Stimulated activated effector memory CD8-positive, alpha-beta T cell treated with anti-CD3 and anti-CD28 coated beads, Interleukin-12 subunit alpha, Interleukin-12 subunit beta, amount 100 ng/mL, for 72 hours (primary cell): ENCODE results near the gene ATG4C.

Source experiments
- ATAC-seq: fragments of 150-1000 bp; cut with Tn5 transposase; 2 replicates; pipeline ENCODE4 v1.10.0; 2021
- DNase-seq, 2 donors: peaks; one replicate each; pipeline ENCODE4 v3.0.0; 2021 to 2022; ENCODE audit warnings: low spot score in 2 of 2
- H3K27ac Mint-ChIP-seq: one replicate; pipeline ENCODE4 v1.8.0; 2022; ENCODE audit warnings: mild to moderate bottlenecking, mixed read lengths
- H3K36me3 Mint-ChIP-seq: one replicate; pipeline ENCODE4 v1.8.0; 2022; ENCODE audit warnings: mild to moderate bottlenecking, mixed read lengths
- H3K4me1 Mint-ChIP-seq: one replicate; pipeline ENCODE4 v1.8.0; 2022; ENCODE audit warnings: mixed read lengths
- H3K4me3 Mint-ChIP-seq: one replicate; pipeline ENCODE4 v1.8.0; 2022; ENCODE audit warnings: mild to moderate bottlenecking, mixed read lengths
- H3K9me3 Mint-ChIP-seq: one replicate; pipeline ENCODE4 v1.8.0; 2022; ENCODE audit warnings: mixed read lengths

The ATG4C gene

DNA sequence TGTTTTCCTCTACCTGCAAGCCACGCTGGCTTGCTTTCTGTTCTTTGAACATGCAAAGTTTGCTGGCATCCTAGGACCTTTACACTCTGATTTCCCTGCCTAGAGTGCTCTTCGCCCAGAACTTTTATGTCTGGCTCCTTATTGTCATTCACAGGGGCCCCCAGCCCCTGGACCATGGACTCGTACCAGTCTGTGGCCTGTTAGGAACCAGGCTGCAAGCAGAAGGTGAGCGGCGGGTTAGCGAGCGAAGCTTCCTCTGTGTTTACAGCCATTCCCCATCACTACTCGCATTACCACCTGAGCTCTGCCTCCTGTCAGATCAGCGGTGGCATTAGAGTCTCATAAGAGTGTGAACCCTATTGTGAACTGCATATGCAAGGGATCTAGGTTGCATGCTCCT, 73.0 kb downstream of the ATG4C start:
- H3K4me1 Mint-ChIP-seq: no peaks in the 10 kb centered on the region
- no peak overlapping the region for H3K4me3 Mint-ChIP-seq
- H3K36me3 Mint-ChIP-seq: peaks cover 12% of the 10 kb centered on the region
- ATAC-seq (no peak), DNase-seq (no peak)
- no peaks in the 10 kb centered on the region for H3K9me3 Mint-ChIP-seq
- no peak overlapping the region for H3K27ac Mint-ChIP-seq

DNA sequence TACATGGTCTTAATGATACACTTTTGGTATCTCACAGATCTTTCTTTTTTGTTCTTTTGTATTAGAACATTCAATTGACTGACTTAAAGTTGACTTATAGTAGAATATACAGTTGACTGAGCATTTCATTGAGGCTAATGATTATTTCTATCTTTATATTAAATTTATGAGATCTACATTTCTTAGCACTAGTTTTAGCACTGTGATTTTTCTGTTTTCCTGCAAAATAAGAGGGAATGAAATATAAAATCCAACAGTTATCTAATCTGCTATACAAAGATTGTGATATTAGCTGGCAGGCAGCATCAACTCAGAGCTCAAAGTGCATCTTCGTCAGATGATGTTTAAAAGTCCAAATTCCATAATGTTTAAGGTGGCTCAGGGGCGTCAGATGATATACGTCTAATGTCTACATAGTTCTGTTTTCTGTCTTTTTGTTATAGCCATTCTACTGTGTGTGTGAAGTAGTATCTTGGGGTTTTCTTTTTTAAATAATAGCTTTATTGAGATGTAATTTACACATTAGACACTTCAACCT, 85.4 kb downstream of the ATG4C start:
- Mint-ChIP-seq H3K27ac (no peak overlapping the region), H3K9me3 (no peaks in the 10 kb centered on the region), H3K4me1 (no peaks in the 10 kb centered on the region), H3K4me3 (no peak overlapping the region), H3K36me3 (no peaks in the 10 kb centered on the region)
- DNase-seq (no peak), ATAC-seq (no peak)

DNA sequence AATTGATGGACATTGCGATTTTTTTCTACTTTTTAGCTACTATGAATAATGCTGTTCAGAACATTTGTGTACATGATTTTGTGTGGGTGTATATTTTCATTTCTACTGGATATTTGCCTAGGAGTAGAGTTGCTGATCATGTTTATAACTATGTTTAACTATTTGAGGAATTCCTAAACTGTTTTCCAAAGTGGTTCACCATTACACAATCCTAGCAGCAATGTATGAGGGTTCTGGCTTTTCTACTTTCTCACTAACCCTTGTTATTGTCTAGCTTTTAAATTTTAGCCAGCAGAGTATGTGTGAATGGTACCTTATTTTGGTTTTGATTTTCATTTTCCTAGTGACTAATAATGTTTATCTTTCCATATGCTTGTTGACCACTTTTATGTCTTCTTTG, 86.2 kb downstream of the ATG4C start:
- ATAC-seq: no peak
- no peaks in the 10 kb centered on the region for H3K4me1 Mint-ChIP-seq
- H3K4me3 Mint-ChIP-seq: no peak overlapping the region

DNA sequence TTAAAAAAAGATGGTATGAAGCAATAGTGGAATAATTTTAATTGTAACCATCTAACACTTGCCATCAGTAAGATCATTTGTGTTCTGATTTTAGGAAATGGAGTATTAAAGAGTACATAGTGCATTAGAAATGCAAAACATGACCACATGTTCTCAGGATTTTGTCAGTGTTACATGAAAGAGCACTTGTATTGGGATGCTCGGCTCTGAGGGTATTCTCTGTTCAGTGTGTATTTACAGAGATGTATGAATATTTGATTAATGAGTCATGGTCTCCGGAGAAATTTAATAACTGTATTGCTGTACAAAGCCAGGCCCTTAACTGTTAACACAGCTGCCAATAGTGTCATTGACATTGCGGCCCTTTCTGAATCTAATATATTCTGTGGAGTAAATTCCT, 91.7 kb downstream of the ATG4C start:
- no peak overlapping the region for H3K27ac Mint-ChIP-seq
- DNase-seq (no peak), ATAC-seq (no peak)
- no peak overlapping the region for H3K4me3 Mint-ChIP-seq
- no peaks in the 10 kb centered on the region for H3K9me3 Mint-ChIP-seq
- H3K36me3 Mint-ChIP-seq: no peaks in the 10 kb centered on the region
- no peaks in the 10 kb centered on the region for H3K4me1 Mint-ChIP-seq

More for the DNA sequence above, 86.2 kb downstream of the ATG4C start:
- H3K36me3 Mint-ChIP-seq: no peaks in the 10 kb centered on the region
- DNase-seq: no peak
- no peaks in the 10 kb centered on the region for H3K9me3 Mint-ChIP-seq
- H3K27ac Mint-ChIP-seq: no peak overlapping the region

DNA sequence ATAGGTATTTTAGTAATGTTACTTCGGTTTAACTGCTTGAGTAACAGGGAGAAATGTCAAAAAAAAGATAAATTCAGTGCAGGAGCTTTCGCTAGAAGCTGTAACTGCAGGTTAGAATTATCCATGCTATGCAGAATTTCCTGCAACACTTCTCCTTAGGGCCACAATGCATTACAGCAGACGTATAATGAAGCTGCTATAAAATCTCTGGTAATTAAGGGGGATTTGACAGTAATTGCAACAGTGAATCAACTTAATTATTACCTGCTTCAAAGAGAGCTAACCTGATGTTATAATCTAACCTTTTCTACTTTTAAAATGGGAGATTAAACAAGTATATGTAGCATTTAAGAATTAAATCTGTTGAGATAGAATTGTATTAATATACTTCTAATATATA, 92.6 kb downstream of the ATG4C start:
- H3K36me3 Mint-ChIP-seq: no peaks in the 10 kb centered on the region
- no peak overlapping the region for H3K27ac Mint-ChIP-seq
- no peak for ATAC-seq
- H3K9me3 Mint-ChIP-seq: no peaks in the 10 kb centered on the region
- H3K4me1 Mint-ChIP-seq: no peaks in the 10 kb centered on the region
- no peak for DNase-seq
- no peak overlapping the region for H3K4me3 Mint-ChIP-seq

DNA sequence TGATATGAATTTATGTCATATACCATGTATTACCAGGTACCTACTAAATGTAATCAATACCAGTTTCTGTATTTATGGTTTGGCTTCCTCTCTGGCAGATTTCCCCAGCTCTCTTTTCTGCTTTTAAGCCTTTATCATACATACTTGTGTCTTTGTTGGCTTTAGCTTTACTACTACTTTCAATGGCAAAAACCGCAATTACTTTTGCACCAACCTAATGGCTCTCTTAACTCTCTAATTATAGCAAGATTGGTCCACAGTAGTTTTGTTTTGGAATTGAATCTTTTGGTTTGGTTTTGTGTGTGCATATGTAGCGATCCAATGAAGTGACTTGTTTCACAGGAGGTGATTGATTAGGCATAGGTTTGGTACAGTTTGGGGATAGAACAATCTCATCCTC, 93.6 kb downstream of the ATG4C start:
- H3K4me1 Mint-ChIP-seq: no peaks in the 10 kb centered on the region
- no peak overlapping the region for H3K27ac Mint-ChIP-seq
- ATAC-seq (no peak), DNase-seq (no peak)
- H3K36me3 Mint-ChIP-seq: no peaks in the 10 kb centered on the region
- H3K9me3 Mint-ChIP-seq: no peaks in the 10 kb centered on the region
- no peak overlapping the region for H3K4me3 Mint-ChIP-seq

DNA sequence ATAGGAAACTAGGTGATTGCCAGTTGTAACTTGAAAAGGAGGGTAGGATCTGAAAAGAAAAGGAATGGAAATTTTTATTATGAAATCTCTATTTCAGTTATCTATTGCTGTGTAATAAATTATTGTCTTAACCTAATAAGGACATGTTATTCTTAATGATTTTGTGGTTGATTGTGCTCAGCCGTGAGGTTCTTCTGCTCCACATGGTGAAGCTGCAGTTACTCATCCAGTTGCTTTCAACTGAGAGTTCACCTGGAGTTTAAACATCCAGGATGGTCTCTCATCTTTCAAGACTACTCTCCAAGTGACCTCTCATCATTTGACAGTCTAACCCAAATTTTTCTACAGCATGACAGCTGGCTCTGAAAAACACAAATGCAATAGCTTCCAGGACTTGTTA, 96.0 kb downstream of the ATG4C start:
- no peaks in the 10 kb centered on the region for H3K36me3 Mint-ChIP-seq
- no peaks in the 10 kb centered on the region for H3K4me1 Mint-ChIP-seq
- ATAC-seq: no peak
- H3K9me3 Mint-ChIP-seq: no peaks in the 10 kb centered on the region
- no peak overlapping the region for H3K27ac Mint-ChIP-seq
- no peak overlapping the region for H3K4me3 Mint-ChIP-seq
- DNase-seq: no peak

DNA sequence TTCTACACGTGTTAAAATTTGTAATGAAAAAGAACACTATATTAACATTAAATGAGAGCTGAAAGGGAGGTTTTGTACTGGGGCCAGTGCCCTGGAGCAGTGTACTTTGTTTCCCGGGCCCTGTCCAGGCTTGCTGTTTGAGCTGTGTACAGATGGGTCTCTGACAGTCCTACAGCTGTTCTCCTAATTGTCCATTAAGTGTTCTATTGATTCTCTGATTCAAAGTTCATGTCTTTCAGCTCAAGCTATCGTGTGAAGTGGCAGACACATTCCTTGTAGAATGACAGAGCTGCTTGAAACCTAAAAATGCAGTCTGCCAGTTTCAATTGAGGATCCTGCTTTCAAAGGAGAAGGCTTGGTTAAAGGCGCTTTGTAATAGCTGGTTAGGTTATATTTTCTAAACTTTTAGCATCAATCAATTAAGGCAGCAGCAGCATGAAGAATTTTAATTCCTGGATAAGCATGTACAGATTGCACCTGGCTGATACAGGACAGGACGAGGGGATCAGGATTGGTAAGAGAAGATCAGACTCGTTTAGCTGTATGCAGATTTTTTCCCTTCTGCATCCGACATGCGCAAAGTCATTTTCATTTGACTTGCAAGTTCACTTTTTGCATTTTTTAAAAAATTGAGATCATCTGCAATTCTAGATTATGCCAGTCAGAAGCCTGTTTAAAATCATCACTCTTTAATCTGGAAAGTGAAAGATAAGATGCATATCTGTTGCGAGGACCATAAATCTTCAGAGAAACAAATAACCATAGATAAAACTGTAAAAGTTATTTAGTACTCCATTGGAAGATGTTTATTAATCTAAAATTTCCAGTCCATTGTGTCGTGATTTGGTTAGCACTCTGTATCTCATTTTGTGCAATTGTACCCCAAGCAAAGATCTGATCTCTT, 98.5 kb downstream of the ATG4C start:
- DNase-seq: no peak
- Mint-ChIP-seq H3K36me3 (no peaks in the 10 kb centered on the region), H3K9me3 (no peaks in the 10 kb centered on the region), H3K27ac (no peak overlapping the region), H3K4me3 (no peak overlapping the region), H3K4me1 (no peaks in the 10 kb centered on the region)
- ATAC-seq: no peak

DNA sequence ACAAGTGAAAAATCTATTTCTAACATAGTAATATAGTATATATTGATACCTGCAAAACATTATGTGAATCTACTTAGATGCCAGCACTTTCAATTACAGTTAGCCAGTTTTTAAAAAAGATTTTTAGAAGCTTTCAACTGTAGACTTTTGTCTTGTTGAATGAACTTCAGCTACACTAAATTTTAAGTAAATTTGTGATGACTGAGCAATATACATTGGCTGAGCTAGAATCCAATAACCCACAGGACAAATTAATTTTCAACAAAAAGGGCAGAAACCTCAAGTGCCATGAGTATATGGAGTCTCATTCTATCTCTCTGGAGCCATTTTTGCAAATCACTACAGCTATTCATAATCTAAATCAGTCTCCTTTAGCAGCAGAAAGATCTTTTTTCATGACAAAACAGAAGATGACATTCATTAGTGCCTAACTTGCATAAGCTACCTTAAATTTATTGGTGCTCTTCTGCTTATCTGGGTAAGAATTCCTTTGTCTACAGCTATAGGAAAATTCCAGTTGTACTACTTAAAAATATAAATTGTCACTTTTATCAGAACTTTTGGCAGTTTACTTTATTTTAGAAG, 100.3 kb downstream of the ATG4C start:
- Mint-ChIP-seq H3K36me3 (no peaks in the 10 kb centered on the region), H3K27ac (no peak overlapping the region), H3K4me3 (no peak overlapping the region), H3K4me1 (no peaks in the 10 kb centered on the region), H3K9me3 (no peaks in the 10 kb centered on the region)
- no peak for ATAC-seq
- no peak for DNase-seq

DNA sequence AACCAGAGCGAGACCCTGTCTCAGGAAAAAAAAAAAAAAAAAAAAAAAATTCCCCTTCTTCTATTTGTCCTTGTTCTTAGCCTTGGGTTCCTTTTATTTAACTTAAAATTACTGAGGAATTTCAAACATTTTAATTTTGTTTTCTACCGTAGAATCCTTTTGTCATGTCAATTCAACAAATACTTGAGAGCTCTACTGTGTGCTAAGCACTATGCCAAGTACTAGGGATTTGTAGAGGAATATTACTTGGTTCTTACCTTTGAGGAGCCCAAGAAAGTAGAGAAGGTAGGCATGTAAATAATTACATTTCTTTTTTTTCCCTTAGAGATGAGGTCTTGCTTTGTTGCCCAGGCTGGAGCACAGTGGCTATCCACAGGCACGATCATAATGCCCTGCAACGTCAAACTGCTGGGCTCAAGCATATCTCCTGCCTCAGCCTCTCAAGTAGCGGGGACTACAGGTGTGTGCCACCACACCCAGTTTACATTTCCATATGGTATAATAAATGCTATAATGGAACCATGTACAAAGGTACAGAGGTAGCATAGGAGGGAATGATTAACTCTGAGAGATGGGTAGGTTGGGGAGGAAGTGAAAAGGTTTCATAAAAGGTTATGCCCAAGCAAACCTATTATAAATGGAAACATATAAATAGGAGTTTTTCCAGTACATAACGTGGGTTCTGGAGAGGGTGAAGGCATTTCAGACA, 104.0 kb downstream of the ATG4C start:
- no peaks in the 10 kb centered on the region for H3K9me3 Mint-ChIP-seq
- no peak overlapping the region for H3K4me3 Mint-ChIP-seq
- no peak for ATAC-seq
- no peaks in the 10 kb centered on the region for H3K4me1 Mint-ChIP-seq
- H3K36me3 Mint-ChIP-seq: no peaks in the 10 kb centered on the region
- no peak overlapping the region for H3K27ac Mint-ChIP-seq
- no peak for DNase-seq

DNA sequence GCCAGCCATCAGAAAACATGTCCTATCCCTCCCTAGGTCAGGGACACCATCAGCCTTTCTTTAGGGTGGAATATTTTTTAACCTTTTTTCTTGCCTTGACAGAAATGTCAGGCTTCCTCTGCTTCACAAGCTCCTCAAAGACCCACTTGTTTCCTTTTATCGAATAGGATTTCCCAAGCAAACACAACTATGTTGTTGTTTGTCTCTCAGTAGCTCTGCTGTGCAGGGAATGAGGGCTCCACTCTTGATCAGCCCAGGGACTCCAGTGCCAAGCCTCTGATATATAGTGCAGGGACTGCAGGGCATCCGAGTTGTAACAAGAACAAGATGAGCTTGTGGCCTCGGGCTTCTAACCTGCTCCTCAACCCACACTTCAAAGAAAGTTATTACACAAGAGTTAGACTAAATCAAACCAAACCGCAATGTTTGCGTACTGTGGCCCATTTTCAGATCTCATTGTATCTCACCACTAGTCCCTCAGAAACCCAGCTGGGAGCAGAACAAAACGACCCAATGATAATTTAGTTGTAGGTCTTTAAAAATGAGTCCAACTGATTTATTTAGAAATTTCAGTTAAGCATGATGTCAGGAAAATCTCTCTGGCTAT, 108.1 kb downstream of the ATG4C start:
- Mint-ChIP-seq H3K4me3 (no peak overlapping the region), H3K9me3 (no peaks in the 10 kb centered on the region), H3K36me3 (no peaks in the 10 kb centered on the region), H3K27ac (no peak overlapping the region), H3K4me1 (no peaks in the 10 kb centered on the region)
- DNase-seq (no peak), ATAC-seq (no peak)

DNA sequence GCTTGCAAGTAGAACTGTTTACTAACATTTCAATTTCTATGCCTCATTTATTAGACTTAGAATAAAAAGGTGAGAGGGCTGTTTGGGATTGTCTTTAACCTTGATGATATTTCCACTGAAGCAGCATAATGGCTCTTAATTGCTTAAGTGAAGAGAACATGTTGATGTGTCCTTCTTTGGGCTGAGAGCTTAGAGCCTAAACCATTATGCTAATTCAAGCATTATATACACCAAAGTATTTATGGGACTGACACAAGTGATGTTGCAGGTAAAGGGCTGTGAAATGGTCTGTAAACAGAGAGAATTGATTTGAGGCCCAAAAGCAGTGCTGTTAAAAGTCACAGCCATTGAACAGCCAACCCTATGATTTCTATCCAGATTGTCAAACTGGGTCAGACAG, 113.9 kb downstream of the ATG4C start:
- DNase-seq (no peak), ATAC-seq (no peak)
- H3K4me3 Mint-ChIP-seq: no peak overlapping the region
- no peaks in the 10 kb centered on the region for H3K36me3 Mint-ChIP-seq
- H3K4me1 Mint-ChIP-seq: no peaks in the 10 kb centered on the region
- H3K27ac Mint-ChIP-seq: no peak overlapping the region
- no peaks in the 10 kb centered on the region for H3K9me3 Mint-ChIP-seq

DNA sequence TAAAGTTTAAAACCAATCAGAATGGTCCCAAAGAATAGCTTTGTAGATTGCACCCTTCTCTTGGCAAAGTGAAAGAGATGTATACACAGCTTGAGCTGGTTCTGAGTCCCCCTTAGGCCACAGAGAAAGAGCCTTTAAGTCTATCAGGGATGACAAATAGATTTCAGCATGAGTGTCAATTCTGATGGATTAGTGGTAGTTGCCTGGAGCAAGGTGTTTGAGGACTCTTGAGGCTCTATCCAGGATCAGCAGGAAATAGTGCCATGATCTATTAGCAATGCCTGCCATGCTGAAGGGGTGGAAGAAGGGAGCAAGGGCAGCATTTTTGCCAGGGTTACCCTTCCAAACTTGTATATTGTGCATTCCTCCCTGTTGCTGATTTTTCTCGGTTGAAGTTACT, 116.6 kb downstream of the ATG4C start:
- DNase-seq: no peak
- no peak for ATAC-seq
- H3K4me3 Mint-ChIP-seq: no peak overlapping the region
- no peaks in the 10 kb centered on the region for H3K36me3 Mint-ChIP-seq
- no peaks in the 10 kb centered on the region for H3K4me1 Mint-ChIP-seq
- no peak overlapping the region for H3K27ac Mint-ChIP-seq
- no peaks in the 10 kb centered on the region for H3K9me3 Mint-ChIP-seq

DNA sequence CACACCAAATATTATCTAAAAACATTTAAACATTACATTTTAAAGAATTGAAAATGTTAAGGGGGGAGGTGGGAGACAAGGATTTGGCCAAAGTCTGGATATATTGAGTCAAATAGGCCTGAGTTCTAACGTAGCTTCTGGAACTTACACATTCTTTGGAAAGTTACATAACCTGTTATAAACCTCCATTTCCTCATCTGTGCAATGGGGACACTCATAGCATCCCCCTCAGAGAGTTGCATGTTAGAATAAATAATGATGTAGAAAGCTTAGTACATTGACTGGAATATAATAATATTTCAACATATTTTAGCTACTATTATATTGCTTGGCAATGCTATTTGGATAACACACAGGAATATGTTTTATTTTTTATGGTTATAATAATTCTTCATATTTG, 117.7 kb downstream of the ATG4C start:
- ATAC-seq (no peak), DNase-seq (no peak)
- Mint-ChIP-seq H3K4me1 (no peaks in the 10 kb centered on the region), H3K9me3 (no peaks in the 10 kb centered on the region), H3K4me3 (no peak overlapping the region), H3K27ac (no peak overlapping the region), H3K36me3 (no peaks in the 10 kb centered on the region)

DNA sequence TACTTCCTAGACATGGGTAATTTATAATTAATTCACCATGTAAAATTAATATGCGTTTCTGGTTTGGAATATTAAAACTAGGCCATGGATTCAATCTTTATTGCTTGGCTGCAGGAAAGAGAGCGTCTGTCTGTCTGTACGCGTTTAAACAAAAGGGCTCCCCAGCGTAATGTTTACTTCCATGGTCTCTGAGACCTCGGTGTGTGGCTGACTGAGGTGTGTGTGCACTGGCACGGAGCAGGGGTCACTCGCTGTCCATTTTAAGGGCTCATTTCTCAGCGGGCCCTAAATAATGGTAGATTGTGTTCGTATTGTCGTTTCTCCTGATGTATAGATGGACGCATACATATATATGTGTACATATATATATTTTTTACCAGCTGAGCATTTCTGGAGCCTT, 119.6 kb downstream of the ATG4C start:
- no peaks in the 10 kb centered on the region for H3K36me3 Mint-ChIP-seq
- no peaks in the 10 kb centered on the region for H3K9me3 Mint-ChIP-seq
- H3K4me3 Mint-ChIP-seq: no peak overlapping the region
- no peak for ATAC-seq
- H3K27ac Mint-ChIP-seq: no peak overlapping the region
- no peaks in the 10 kb centered on the region for H3K4me1 Mint-ChIP-seq
- DNase-seq: no peak
